ENCODE results near the gene PLXDC1. TPM values are rescaled to one million over a fixed set of nuclear protein-coding genes. Genes with fewer than 3 reads are reported as not detected.
A peak's percentile ranks its signal among the peaks of the same experiment; 100 is the strongest.
"Not testable (repeated sequence)": the region's sequence is repeated elsewhere in the genome, so short reads cannot be mapped to it uniquely, and the experiment has no call there.

The PLXDC1 gene
- total RNA-seq, 1 experiment from 2014 or later, result 1.9 TPM

GRCh38 chr17:39064374-39064773 lies 87.1 kb downstream of the PLXDC1 start:
- peak; percentile 65 for DNase-seq (ENCODE audit: low read depth)

GRCh38 chr17:39063681-39064069 lies 87.8 kb downstream of the PLXDC1 start:
- no peak for DNase-seq (ENCODE audit: low read depth)

- DNase-seq (ENCODE audit: low read depth), result no peak
Observed at GRCh38 chr17:39062846-39063680, 88.4 kb downstream of the PLXDC1 start.

- DNase-seq (ENCODE audit: low read depth), result no peak
Observed at GRCh38 chr17:39058524-39058923, 92.9 kb downstream of the PLXDC1 start.

GRCh38 chr17:39057701-39058206 lies 93.7 kb downstream of the PLXDC1 start:
- no peak for DNase-seq (ENCODE audit: low read depth)

GRCh38 chr17:39054111-39054645 lies 97.3 kb downstream of the PLXDC1 start:
- DNase-seq (ENCODE audit: low read depth), result no peak

GRCh38 chr17:39052423-39052822 lies 99.0 kb downstream of the PLXDC1 start:
- not testable (repeated sequence) for DNase-seq (ENCODE audit: low read depth)

- no peak for DNase-seq (ENCODE audit: low read depth)
Observed at GRCh38 chr17:39051001-39051585, 100.3 kb downstream of the PLXDC1 start.

- DNase-seq (ENCODE audit: low read depth), result no peak
Observed at GRCh38 chr17:39045948-39046679, 105.3 kb downstream of the PLXDC1 start.

- DNase-seq (ENCODE audit: low read depth), result no peak
Observed at GRCh38 chr17:39036009-39036408, 115.4 kb downstream of the PLXDC1 start.

- not testable (repeated sequence) for DNase-seq (ENCODE audit: low read depth)
Observed at GRCh38 chr17:39035578-39035977, 115.9 kb downstream of the PLXDC1 start.

- no peak for DNase-seq (ENCODE audit: low read depth)
Observed at GRCh38 chr17:39028690-39029089, 122.7 kb downstream of the PLXDC1 start.

GRCh38 chr17:39027455-39028035 lies 123.9 kb downstream of the PLXDC1 start:
- DNase-seq (ENCODE audit: low read depth), result no peak

- DNase-seq (ENCODE audit: low read depth), result no peak
Observed at GRCh38 chr17:39026980-39027451, 124.4 kb downstream of the PLXDC1 start.

- not testable (repeated sequence) for DNase-seq (ENCODE audit: low read depth)
Observed at GRCh38 chr17:39026346-39026745, 125.1 kb downstream of the PLXDC1 start.

- DNase-seq (ENCODE audit: low read depth), result no peak
Observed at GRCh38 chr17:39022924-39023323, 128.5 kb downstream of the PLXDC1 start.

GRCh38 chr17:39020037-39020436 lies 131.4 kb downstream of the PLXDC1 start:
- not testable (repeated sequence) for DNase-seq (ENCODE audit: low read depth)

- no peak for DNase-seq (ENCODE audit: low read depth)
Observed at GRCh38 chr17:39018267-39019134, 132.9 kb downstream of the PLXDC1 start.

GRCh38 chr17:39016193-39017153 lies 135.0 kb downstream of the PLXDC1 start:
- peak; percentile 19 for DNase-seq (ENCODE audit: low read depth)
